GM23248 (cell line): ENCODE data around the gene TGIF1.

Experiments used
- EZH2 ChIP-seq: fragments of 200-600 bp; sonication (generic); IDR thresholded peaks from 2 replicates; pipeline ENCODE4 v1.6.1; 2018; ENCODE audit warnings: antibody characterized with exemption, mild to moderate bottlenecking; ENCODE audit not compliant: insufficient read depth, poor library complexity, severe bottlenecking
- EZH2phosphoT487 ChIP-seq: fragments of 200-600 bp; sonication (generic); IDR thresholded peaks from 2 replicates; pipeline ENCODE4 v1.6.1; 2018; ENCODE audit warnings: antibody characterized with exemption, moderate library complexity, mild to moderate bottlenecking, low read depth; ENCODE audit not compliant: insufficient read depth

DNA sequence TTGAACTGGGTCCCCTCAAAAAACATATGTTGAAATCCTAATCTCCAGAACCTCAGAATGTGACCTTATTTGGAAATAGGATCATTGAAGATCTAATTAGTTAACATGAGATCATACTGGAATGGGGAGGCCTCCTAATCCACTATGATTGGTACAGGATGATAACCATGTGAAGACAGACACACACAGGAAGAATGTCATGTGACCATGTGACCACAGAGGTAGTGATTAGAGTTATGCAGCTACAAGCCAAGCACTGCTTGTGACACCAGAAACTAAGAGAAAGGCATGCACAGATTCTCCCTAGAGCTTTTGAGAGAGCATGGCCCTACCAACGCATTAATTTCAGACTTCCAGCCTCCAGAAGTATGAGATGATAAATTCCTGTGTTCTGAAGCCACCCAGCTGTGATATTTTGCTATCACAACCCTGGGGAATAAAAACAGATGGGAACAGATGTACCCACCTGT, 47.0 kb upstream of the TGIF1 start:
- no peak for TF ChIP-seq EZH2phosphoT487
- no peak for TF ChIP-seq EZH2
